Tibial nerve (tissue), 4 donors: Measurements from ENCODE around the gene ATP9B.

Source experiments
- EP300 ChIP-seq, 2 donors: sonication (generic); formaldehyde crosslinking; IDR thresholded peaks; one replicate each; pipeline ENCODE4 v1.6.1; 2017; ENCODE audit warnings: antibody characterized with exemption in 2 of 2, mild to moderate bottlenecking in 1 of 2
- POLR2A ChIP-seq, 2 donors: fragments of 450-650 bp; IDR thresholded peaks; one replicate each; pipeline ENCODE4 v1.6.1; 2017; ENCODE audit warnings: antibody characterized with exemption in 2 of 2, mild to moderate bottlenecking in 2 of 2, moderate library complexity in 2 of 2
- TF ChIP-seq, protein P1 (sequence below), 5 experiments: fragments of 200-600 bp in 3 of 5; fragments of 450-650 bp in 2 of 5; sonication (generic) in 3 of 5; IDR thresholded peaks; one replicate each; pipeline ENCODE4 v1.5.1; 2016 to 2019; ENCODE audit warnings: antibody characterized with exemption in 5 of 5, mild to moderate bottlenecking in 3 of 5, moderate library complexity in 2 of 5

DNA sequence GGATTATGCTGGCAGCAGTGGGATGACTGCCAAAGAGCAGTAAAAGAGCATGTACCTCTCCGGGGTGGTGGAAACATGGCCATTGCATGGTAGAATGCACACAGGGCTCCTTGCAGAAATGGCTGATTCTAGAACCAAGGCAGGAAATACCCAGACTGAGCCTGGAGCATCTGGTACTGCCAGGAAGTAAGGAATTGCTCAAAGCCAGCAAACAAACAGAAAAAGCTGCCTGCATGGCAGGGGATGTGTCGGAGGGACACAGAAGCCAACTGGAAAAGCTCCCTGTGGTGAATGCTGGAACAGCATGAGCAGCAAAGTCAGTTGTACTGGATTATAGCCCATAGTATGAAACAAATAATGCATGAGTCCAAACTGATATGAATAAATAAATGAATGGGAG is 248.5 kb downstream of the ATP9B start:
- TF ChIP-seq POLR2A (IDR thresholded peaks at IDR 0.05) = no peak
- TF ChIP-seq, protein P1, sequence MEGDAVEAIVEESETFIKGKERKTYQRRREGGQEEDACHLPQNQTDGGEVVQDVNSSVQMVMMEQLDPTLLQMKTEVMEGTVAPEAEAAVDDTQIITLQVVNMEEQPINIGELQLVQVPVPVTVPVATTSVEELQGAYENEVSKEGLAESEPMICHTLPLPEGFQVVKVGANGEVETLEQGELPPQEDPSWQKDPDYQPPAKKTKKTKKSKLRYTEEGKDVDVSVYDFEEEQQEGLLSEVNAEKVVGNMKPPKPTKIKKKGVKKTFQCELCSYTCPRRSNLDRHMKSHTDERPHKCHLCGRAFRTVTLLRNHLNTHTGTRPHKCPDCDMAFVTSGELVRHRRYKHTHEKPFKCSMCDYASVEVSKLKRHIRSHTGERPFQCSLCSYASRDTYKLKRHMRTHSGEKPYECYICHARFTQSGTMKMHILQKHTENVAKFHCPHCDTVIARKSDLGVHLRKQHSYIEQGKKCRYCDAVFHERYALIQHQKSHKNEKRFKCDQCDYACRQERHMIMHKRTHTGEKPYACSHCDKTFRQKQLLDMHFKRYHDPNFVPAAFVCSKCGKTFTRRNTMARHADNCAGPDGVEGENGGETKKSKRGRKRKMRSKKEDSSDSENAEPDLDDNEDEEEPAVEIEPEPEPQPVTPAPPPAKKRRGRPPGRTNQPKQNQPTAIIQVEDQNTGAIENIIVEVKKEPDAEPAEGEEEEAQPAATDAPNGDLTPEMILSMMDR (IDR thresholded peaks at IDR 0.05) = no peak
- no peak for TF ChIP-seq EP300 (IDR thresholded peaks at IDR 0.05)
